Measurements from ENCODE around the gene SMYD3.

- TF ChIP-seq CTCF (IDR thresholded peaks at IDR 0.05; ENCODE audit: insufficient read depth, low read length) (no peak), POLR2AphosphoS5 (IDR thresholded peaks at IDR 0.05; ENCODE audit: low read depth) (no peak), REST (IDR thresholded peaks at IDR 0.05; ENCODE audit: insufficient replicate concordance, low read depth) (no peak)
These were observed 635.2 kb downstream of the SMYD3 start for GRCh38 chr1:245871915-245872314.
